ENCODE data around the gene PEX5L.
A peak's percentile ranks its signal among the peaks of the same experiment; 100 is the strongest.

The PEX5L gene

GRCh38 chr3:179953993-179954870 lies 82.5 kb downstream of the PEX5L start:
- no peak for DNase-seq

GRCh38 chr3:179950840-179951239 lies 85.9 kb downstream of the PEX5L start:
- DNase-seq = no peak

- DNase-seq = no peak
Observed at GRCh38 chr3:179949869-179950268, 86.9 kb downstream of the PEX5L start.

- DNase-seq = peak; percentile 70
Observed at GRCh38 chr3:179949412-179949811, 87.3 kb downstream of the PEX5L start.

- no peak for DNase-seq
Observed at GRCh38 chr3:179948740-179949139, 88.0 kb downstream of the PEX5L start.

- DNase-seq = no peak
Observed at GRCh38 chr3:179945569-179945968, 91.2 kb downstream of the PEX5L start.

- no peak for DNase-seq
Observed at GRCh38 chr3:179943117-179943880, 93.4 kb downstream of the PEX5L start.

GRCh38 chr3:179942553-179943075 lies 94.1 kb downstream of the PEX5L start:
- no peak for DNase-seq

GRCh38 chr3:179935710-179936109 lies 101.0 kb downstream of the PEX5L start:
- no peak for DNase-seq

GRCh38 chr3:179933914-179934313 lies 102.8 kb downstream of the PEX5L start:
- no peak for DNase-seq

GRCh38 chr3:179933080-179933479 lies 103.7 kb downstream of the PEX5L start:
- DNase-seq = no peak

GRCh38 chr3:179932674-179933073 lies 104.1 kb downstream of the PEX5L start:
- DNase-seq = no peak

- peak; percentile 42 for DNase-seq
Observed at GRCh38 chr3:179929091-179929529, 107.6 kb downstream of the PEX5L start.

- no peak for DNase-seq
Observed at GRCh38 chr3:179927191-179927590, 109.5 kb downstream of the PEX5L start.

GRCh38 chr3:179921951-179922350 lies 114.8 kb downstream of the PEX5L start:
- DNase-seq = no peak

GRCh38 chr3:179921500-179921899 lies 115.2 kb downstream of the PEX5L start:
- no peak for DNase-seq

GRCh38 chr3:179907784-179908482 lies 128.8 kb downstream of the PEX5L start:
- DNase-seq = no peak

GRCh38 chr3:179902061-179902460 lies 134.7 kb downstream of the PEX5L start:
- DNase-seq = no peak

GRCh38 chr3:179898024-179898423 lies 138.7 kb downstream of the PEX5L start:
- DNase-seq = peak; percentile 54

GRCh38 chr3:179897231-179897630 lies 139.5 kb downstream of the PEX5L start:
- DNase-seq = no peak

- DNase-seq = no peak
Observed at GRCh38 chr3:179896507-179896906, 140.2 kb downstream of the PEX5L start.

- no peak for DNase-seq
Observed at GRCh38 chr3:179895330-179895729, 141.4 kb downstream of the PEX5L start.

- no peak for DNase-seq
Observed at GRCh38 chr3:179887295-179887943, 149.3 kb downstream of the PEX5L start.

Measured in DMS 273 treated with DMSO at 0.1 percent for 48 hours (cell line).